HG03060 (cell line): ENCODE measurements around the gene CCDC121.
"Not testable (repeated sequence)": the region's sequence is repeated elsewhere in the genome, so short reads cannot be mapped to it uniquely, and the experiment has no call there.

Experiments used
- ATAC-seq: cut with Tn5 transposase; IDR thresholded peaks from one replicate; pipeline ENCODE4 v1.9.1; 2021; ENCODE audit warnings: low read depth, moderate number of reproducible peaks; ENCODE audit not compliant: unreplicated experiment

The CCDC121 gene

DNA sequence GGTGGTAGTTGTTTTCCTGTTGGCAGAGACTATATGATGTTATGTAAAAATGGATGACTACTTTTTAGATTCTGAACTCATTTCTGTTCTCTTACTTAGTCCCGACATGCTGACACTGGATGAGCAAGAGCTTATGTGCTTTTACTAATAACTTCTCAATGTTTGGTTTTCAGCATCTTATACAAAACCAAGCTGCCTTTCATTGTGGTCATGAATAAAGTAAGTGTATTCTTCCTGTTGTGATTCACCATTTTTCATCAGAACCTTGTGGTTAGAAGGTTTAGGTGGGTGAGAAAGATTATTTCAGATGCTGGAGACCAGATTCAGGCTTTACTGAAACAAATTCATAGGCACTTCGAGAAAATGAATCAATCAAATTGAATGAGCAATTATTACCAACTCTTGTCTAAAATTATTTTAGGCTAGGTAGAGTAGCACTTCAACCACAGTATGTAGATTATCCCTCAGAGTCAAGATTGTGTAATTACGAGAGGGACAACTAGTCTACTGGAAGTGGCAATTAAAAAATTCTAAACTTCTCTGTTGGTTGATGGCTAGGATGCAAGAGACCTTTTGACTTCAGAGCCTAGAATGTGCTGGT is 9.3 kb upstream of the CCDC121 start:
- no peak for ATAC-seq

DNA sequence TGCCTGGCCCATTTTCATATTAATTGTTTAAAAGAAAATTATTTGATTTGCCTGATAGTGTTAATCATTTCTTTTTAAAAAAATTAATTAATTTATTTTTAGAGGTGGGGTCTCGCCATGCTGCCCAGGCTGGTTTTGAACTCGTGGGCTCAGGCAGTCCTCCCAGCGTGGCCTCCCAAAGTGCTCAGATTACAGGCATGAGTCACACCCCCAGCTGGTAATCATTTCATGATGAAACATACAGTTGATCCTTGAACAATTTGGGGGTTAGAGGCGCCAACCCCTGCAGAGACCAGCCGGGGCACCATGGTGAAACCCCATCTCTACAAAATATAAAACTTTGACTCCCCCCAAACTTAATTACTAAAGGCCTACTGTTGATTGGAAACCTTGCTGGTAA is 8.0 kb upstream of the CCDC121 start:
- no peak for ATAC-seq

DNA sequence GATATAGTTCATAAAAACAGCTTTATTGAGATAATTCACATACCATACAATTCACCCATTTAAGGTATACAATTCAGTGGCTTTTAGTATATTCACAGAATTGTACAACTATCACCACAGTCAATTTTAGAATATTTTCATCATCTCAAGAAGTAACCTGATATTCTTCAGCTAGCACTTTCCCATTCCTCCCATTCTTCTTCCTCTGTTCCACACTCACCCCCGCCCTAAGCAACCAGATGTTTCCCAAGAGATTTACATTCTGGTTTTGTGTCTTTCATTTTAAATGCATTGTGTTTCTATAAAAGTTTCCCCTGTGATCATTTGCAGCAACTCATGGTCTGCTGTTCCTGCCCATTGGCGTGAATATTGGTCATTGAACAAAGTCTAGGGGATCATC is 5.5 kb upstream of the CCDC121 start:
- ATAC-seq = no peak

DNA sequence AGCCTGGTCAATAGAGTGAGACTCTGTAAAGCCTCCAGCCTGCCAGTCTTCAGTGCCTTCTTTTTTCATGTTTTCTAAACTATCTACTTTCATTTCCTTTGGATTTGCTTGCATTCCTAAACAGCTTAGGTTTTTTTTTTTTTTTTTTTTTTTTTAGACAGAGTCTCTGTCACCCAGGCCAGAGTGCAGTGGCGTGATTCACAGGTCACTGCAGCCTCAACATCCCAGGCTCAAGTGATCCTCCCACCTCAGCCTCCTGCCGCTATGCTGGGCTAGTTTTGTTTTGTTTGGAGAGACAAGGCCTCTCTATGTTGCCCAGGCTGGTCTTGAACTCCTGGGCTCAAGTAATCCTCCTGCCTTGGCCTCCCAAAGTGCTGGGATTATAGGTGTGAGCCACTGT is 1.4 kb upstream of the CCDC121 start:
- ATAC-seq = not testable (repeated sequence)

DNA sequence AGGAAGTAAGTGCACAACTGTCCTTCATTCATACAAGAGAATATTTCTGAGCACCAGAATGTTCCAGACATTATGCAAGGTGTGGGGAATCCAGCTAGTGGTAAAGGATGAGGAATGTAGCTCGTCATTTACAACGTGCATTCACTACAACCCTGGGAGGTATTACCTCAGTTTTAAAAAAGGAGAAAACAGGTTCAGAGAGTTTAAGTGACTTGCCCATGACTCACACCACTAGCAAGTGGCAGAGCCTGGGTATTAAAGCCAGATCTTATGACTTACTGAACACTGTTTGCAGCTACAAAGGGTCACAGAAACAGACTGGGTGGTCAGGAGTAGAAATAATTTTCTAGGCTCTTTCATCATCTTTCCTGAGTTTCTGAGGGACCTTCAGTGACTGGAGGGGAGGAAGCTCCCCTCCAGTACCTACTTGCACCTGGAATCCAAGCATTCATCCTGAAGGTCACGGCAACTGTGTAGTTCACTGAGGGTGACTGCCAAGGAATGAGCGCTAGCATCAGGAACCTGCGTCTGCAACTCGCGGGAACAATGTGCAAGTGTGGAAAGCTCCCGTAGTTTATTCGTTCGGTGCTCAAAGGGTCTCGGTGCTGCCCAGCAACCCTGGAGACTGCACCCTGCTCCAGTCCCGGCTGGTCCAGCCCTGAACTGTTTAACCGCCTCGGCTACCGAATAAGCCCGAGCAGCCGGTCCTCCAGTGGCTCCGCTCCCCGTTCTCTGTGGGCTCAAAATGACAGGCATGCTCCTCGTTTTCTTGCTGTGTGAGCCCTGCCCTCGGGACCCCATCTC is 647 bp downstream of the CCDC121 start:
- ATAC-seq = peak; percentile 2

DNA sequence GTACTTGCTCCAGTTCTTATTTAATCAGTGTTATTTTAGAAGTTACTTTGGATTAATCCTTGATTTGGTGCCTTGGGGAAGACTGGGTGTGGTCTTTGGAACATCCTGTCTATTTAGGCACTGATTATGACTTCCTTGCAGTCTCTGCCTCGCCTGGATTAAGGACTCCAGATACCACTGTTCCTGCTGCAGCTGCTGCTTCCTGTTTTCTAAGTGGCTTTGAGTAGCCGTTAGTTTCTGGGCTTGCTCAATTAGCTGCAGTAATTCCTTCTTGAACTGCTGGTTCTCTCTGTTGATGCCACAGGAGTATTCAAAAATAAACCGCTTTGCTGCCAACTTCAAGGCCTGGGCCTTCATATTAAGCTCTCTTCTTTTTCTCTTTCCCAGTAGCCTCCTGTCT is 1.9 kb downstream of the CCDC121 start:
- ATAC-seq = not testable (repeated sequence)

DNA sequence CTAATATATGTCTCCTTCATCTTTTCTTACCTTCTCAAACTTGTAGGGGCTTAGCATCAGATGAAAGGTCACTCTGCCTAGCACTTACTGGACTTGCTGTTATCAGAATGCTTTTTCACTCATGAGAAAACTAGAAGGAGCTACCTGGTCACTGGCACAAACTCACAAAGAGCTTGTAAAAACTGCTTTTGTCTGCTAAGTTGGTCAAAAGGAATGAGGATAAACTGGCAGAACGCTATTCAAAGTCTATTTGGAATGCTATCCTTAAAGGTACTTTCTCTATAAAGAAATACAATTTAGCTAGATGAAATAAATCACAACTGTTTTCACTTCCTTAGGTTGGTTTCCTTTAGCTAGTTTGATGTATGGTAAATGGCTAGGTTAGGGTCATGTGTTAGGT is 2.5 kb downstream of the CCDC121 start:
- ATAC-seq = not testable (repeated sequence)

DNA sequence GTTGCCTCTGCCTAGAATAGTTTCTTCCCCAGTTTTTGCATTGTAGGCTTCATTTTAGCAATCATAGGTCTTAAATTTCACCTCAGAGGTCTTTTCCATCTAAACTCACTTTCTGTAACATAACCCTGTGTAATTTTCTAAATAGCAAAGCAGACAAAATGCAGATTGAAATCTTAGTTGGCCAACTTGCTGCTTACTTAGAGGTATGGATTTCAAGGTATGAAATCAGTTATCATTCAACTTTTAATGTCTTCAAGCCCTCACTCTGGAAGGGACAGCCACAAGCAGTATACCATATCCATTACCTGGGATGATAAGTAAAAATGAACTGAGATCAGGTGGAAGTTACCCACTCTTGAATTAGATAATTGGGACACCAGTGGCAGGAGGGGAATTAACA is 3.9 kb downstream of the CCDC121 start:
- no peak for ATAC-seq

DNA sequence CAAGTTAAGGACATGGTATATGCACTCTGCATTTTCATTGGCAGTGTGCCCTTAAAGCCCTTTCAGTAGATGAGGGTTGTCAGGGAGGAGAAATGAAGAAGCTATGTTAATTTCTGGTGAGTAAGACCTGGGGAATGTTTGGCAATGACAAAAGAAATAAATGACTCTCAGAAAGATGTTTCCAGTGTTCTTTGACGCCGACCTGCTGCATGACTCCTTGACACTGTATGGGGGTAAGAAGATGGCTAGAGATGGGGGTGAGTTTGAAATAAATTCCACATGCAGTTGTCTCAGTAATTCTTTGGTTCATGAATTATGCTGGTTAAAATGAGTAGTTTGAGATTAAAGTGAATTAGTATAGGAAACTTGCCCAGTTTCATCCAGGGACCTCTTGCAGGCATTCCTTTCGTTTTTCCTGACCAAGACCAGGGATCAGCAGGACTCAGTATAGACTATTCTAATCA is 5.9 kb downstream of the CCDC121 start:
- ATAC-seq = no peak

DNA sequence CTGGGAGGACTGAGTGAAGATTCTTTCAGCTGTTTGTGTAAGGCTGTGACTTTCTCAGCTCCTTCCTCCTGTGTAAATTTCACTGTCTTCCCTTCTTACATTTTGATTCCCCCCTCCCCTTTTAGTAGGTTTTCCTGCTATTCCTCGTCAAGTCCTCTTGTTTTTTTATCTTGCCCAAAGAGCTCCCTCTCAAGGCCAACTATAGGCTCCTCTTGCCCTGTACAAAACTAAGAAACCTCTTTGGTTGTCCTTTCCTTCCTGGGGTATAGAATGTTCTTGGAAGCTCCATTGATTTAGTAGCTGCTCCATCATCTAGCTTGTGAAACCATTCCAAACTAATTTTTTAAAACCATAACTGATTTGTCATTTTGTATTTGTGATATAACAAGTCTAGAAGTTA is 7.3 kb downstream of the CCDC121 start:
- ATAC-seq = no peak

DNA sequence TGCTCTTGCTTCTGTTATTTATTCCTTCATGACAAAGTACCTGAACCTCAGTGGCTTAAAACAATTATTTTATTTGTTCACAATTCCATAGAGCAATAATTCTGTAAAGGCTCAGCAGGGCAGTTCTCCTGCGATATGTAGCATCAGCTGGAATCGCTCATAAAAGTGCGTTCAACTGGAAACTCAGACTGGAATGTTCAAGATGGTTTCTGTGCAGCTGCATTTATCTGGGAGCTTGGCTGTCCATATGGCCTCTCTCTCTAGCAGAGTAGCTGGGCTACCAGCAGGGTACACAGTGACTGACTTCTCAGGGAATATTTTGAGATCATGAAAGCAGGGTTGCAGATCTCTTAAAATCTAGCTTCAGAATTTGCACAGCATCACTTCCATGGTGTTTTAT is 13.5 kb downstream of the CCDC121 start:
- ATAC-seq = no peak

DNA sequence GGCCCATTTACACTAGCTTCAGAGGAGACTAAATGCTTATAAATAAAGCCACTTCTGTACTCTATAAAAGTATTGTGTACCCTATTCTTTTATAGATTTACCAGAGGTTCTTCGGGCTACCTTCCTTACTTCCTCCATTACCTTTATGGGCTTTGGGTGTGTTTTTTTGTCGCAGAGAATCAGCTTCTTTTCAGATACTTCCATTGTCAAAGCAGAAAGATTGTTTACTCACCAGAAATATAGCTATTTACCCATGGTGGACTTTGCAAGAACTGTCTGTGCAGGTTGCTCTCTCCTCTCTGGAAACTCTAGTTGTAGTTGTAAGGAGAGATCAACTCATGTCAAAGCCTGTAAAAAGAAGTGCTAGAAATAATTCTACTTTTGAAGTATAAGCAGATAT is 14.8 kb downstream of the CCDC121 start:
- no peak for ATAC-seq

DNA sequence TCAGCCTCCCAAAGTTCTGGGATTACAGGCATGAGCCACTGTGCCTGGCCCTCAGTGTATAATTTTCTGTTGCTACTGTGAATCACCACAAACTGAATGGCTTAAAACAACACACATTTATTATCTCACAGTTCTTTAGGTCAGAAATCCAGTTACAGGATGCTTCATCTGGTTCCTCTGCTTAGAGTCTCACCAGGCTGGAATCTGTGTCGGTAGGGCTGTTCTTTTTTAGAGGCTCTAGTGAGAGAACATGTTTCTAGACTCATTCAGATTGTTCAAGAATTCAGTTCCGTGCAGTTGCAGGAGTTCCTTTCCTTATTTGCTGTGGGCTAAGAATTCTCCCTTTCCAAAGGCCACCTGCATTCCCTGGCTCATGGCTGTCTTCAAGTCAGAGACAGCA is 22.2 kb downstream of the CCDC121 start:
- ATAC-seq = no peak

DNA sequence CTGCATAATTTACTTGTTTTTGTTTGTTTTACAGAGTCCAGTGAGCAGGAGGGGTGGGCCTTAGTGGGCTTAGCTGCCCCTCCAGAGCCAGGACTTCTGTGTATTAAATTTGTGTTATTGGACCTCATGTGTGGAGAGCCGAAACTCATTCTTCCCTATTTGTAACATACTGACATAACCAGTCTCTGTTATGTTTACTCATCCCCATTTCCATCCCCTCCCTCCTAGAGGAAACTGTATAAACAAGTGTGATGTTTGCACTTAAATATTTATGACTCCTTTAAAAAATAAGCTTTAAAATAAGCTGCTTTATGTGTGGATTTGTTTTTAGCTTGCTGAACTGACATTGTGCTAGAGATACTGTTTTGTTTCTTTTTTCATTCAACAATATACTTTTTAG is 32.2 kb downstream of the CCDC121 start:
- no peak for ATAC-seq

DNA sequence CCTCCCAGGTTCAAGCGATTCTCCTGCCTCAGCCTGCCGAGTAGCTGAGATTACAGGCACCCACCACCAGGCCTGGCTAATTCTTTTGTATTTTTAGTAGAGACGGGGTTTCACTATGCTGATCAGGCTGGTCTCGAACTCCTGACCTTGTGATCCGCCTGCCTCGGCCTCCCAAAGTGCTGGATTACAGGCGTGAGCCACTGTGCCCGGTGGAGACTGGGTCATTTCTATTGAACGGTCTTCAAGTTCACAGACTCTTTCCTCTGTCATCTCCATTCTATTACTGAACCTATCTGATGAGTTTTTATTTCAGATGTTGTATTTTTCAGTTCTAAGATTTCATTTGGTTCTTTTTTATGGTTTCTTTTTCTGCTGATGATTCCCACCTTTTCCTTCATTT is 33.4 kb downstream of the CCDC121 start:
- ATAC-seq = not testable (repeated sequence)

DNA sequence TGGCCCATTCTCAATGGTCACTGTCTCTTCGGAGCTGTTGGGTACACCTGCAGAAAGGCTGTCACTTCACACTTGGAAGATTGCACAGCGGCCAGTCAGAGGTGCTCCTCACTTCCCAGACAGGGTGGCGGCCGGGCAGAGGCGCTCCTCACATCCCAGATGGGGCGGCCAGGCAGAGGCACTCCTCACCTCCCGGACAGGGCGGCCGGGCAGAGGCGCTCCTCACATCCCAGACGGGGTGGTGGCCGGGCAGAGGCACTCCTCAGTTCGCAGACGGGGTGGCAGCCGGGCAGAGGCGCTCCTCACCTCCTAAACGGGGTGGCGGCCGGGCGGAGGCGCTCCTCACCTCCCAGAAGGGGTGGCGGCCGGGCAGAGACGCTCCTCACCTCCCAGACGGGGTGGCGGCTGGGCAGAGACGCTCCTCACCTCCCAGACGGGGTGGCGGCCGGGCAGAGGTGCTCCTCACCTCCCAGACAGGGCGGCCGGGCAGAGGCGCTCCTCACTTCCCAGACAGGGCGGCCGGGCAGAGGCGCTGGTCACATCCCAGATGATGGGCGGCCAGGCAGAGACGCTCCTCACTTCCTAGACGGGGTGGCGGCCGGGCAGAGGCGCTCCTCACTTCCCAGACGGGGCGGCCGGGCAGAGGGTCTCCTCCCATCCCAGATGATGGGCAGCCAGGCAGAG is 34.6 kb downstream of the CCDC121 start:
- not testable (repeated sequence) for ATAC-seq

DNA sequence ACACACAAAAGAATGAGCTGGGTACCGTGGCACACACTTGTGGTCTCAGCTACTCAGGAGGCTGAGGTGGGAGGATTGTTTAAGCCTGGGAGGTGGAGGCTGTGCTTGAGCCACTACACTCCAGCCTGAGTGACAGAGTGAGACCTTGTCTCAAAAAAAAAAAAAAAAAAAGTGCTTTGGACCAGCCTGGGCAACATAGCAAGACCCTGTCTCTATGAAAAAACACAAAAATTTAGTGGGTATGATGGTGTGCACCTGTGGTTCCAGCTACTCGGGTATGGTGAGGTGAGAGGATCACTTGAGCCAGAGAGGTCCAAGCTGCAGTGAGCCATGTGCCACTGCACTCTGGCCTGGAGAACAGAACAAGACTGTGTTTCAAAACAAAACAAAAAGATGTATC is 35.6 kb downstream of the CCDC121 start:
- no peak for ATAC-seq

DNA sequence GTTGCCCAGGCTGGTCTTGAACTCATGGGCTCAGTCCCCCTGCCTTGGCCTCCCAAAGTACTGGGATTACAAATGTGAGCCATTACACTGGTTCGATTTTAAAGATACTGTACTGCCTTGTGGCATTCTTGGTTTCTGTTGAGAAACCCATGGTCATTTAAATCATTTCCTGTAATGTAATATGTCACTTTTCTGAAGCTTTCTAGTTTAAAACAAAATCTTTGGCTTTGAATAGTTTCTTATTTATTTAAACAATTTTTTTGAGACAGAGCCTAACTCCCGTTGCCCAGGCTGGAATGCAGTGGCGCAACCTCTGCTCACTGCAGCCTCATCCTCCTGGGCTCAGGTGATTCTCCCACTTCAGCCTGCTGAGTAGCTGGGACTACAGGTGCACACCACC is 37.1 kb downstream of the CCDC121 start:
- ATAC-seq = no peak

DNA sequence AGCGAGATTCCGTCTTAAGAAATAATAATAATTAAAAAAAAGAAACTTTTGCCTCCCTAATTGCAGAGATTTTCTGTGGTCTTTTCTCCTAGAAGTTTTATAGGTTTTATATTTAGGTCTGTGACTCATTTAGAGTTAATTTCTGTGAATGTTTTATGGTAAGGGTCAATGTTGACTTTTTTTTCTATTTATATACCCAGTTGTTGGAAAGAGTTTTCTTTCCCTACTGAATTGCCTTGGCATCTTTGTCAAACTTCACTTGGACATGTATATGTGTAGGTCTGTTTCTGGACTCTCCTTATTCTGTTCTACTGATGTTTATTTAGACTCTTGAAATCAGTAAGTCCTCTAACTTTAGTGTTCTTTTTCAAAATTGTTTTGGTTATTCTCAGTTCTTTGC is 40.5 kb downstream of the CCDC121 start:
- ATAC-seq = no peak

DNA sequence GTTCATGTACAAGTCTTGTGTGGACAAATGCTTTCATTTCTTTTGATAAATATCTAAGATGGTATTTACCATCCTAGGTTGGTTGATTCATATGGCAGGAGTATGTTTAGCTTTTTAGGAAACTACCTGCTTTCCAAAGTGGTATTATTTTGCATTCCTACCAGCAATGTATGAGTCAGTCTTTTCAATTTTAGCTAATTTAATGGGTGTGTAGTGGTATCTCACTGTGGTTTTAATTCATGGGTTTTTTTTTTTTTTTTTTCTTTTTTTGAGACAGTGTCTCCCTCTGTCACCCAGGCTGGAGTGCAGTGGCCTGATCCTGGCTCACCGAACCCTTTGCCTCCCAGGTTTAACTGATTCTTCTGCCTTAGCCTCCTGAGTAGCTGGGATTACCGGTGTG is 41.8 kb downstream of the CCDC121 start:
- ATAC-seq = no peak

DNA sequence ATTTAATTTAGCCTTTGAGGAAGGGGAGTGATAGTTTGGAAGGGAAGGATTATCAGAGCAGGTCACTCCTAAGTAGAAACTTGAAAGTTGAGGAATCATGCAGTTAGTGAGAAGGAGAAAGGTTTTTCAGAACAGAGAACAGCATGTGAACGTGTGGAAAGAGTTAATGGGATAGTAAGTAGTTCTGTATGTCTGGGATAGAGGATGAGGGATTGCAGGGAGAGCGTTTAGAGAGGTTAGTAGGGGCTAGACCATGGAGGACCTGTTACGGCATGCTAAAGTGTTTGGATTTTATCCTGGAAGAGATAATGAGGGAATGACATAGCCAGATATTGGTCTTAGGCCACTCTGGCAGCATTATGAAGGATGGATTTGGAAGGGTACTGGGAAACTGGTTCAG is 44.2 kb downstream of the CCDC121 start:
- ATAC-seq = no peak
